Activated gamma-delta T cell treated with Interleukin-2 at 50 U/mL for 16 hours (primary cell): Measurements from ENCODE around the gene ITGA3.

ENCODE experiments used
- DNase-seq: peaks from one replicate; pipeline ENCODE4 v3.0.0-alpha.2; 2020

The ITGA3 gene

DNA sequence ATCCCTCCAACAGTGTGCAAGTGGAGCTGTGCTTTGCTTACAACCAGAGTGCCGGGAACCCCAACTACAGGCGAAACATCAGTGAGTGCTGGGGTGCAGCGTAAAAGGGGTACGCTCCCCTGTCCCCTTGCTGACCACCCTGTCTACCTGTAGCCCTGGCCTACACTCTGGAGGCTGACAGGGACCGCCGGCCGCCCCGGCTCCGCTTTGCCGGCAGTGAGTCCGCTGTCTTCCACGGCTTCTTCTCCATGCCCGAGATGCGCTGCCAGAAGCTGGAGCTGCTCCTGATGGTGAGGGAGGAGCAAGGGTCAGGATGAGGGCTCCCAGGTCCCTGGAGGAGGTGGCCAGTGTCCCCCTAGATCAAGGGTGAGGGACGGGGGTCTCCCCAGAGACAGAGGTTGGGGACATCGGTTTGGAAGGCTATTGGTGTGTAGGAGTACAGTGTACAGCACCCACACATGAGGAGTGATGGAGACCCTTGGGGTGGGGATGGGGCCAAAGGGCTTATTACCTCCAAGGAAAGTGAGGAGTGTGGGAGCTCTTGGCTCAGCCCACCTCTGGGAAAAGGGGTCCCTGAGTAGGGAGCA lies 19.6 kb downstream of the ITGA3 start:
- no peak for DNase-seq

DNA sequence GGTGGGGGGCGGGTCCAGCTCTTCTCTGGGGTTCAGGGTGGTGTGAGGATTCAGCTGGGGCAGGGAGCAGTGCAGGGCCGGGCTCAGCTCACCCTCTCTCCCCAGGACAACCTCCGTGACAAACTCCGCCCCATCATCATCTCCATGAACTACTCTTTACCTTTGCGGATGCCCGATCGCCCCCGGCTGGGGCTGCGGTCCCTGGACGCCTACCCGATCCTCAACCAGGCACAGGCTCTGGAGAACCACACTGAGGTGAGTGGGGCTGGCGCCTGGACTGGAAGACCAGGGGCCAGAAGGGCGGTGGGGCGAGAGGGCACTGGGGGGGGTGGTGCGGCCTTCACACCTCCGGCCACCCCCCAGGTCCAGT lies 20.3 kb downstream of the ITGA3 start:
- no peak for DNase-seq

DNA sequence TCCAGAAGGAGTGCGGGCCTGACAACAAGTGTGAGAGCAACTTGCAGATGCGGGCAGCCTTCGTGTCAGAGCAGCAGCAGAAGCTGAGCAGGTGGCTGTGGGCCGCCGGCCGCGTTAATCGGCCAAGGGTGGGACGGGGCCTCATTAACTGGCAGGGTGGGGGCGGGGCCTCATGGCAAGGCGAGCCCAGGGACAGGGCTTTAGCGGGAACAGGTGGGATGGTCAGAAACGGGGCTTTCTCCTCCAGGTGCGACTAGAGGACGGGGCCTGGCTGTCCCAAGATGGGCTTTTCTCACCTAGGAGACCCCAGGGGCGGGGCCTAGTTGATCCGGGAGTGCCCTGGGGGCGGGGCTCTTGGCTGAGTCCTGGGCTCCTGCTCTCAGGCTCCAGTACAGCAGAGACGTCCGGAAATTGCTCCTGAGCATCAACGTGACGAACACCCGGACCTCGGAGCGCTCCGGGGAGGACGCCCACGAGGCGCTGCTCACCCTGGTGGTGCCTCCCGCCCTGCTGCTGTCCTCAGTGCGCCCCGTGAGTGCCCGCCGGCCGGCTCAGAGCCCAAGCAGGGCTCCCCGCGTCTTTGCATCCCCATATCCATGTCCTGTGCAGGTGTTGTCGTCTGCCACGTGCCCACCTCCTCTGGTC lies 20.8 kb downstream of the ITGA3 start:
- DNase-seq = no peak

DNA sequence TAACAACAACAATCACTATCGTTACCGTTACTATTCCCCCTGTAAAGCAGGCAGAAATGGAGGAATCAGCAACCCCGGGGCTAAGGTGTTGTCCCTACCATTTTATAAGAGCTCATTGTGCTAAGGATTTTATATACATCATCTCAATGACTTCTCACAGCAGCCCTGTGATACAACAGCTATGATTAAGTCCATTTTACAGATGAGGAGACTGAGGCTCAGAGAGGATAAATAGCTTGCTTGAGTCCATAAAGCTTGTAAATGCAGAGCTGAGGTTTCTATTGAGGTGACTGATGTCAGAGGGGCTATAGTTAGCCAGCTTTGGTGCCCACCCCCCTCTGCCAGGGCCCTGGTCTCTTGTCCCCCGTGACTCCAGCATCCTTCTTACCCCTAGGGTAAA lies 22.5 kb downstream of the ITGA3 start:
- no peak for DNase-seq

DNA sequence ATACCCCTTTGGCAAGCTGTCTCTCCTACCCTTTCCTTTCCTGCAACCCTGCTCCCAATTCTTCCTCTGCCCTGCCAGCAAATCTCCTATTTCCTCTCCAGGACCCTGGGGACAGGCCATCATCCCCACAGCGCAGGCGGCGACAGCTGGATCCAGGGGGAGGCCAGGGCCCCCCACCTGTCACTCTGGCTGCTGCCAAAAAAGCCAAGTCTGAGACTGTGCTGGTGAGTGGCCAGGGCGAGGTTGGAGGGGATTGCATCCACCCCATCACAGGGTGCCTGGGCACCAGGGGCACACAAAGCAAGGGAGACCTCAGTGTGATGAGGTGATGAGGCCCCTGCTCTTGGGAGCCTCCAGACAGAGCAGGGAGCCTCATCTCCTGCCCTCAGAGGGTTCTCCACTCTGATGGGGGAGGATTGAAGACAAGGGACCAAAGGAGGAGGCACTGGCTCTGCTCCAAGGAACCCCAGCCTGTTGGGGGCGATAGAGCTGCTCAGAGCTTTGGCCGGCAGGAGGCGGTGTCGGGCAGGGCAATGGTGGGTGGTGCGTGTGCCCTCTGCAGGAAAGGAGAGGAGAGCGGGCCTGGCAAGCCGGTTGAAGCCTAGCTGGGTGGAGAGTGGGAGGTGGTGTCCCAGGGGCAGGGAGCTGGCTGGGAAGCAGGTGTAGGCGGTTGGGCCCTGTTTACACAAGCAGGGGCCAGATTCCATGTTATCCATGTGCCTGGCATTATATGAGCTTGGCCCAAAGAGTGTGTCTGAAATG lies 23.6 kb downstream of the ITGA3 start:
- DNase-seq = no peak

DNA sequence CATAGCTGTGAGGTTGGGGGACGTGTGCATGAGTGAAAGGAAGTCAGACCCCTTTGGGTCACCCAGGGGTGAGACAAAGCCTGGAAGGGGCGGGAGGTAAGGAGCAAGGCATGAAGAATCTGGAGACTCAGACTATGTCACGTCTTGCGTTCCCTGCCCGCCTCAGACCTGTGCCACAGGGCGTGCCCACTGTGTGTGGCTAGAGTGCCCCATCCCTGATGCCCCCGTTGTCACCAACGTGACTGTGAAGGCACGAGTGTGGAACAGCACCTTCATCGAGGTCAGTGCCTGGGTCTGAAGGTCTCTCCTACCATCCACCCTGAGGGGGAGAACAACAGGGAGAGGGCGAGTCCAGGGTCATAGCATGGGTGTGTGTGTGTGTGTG lies 24.2 kb downstream of the ITGA3 start:
- DNase-seq = no peak

DNA sequence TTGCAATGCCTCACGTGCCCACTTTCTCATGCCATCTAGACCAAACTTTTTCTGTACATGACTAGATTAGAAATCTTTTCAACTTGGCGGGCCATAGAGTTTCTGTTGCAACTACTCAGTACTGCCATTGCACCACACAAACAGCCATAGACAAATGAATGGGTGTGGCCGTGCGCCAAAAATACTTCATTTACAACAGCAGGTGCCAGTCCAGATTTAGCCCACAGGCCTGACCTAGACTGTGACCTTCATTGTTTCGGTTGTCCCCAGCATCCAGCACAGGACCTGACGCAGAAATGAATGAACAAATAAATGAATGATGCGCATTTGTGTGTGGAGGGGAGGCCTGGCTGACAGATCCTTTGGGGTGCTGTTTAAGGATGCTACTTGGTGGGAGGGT lies 24.9 kb downstream of the ITGA3 start:
- DNase-seq = no peak

DNA sequence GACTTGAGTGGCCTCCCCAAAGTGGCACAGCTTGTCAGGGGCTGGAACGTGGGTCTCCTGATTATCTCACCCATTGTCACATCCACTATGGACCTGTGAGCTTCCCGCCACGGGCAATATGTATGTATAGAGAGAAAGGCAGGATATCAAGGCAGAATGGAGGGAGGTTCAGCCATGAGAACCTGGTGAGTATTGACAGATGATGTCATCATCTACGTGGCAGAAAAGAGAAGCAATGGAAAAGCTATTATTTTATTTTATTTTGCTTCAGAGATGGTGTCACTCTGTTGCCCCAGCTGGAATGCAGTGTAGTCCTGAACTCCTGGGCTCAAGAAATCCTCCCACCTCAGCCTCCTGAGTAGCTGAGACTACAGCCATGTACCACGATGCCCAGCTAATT lies 25.8 kb downstream of the ITGA3 start:
- DNase-seq = no peak

DNA sequence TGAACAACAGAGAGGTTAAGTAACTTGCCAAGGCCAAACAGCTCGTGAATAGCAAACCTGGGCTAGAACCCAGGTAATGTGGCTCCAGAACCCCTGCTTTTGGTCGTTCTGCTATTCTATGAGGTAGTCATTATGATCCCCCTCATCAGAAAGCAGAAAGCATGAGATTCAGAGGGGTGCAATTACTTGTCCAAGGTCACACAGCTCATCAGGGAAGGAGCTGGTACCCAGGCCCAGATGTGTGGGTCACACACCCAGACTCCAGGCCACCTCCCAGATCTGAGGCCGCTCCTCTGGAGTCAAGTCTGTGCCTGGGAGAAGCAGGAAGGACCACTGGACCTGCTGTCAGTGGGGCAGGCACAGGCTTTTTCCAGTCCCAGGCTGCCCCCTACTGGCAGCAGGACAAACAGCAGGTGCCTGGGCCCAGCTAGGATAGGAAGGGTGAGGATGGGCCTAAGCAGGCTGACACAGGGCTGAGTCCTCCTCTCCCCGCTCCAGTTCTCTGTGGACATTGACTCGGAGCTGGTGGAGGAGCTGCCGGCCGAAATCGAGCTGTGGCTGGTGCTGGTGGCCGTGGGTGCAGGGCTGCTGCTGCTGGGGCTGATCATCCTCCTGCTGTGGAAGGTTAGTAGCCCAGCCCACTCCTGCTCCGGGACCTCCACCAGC lies 31.5 kb downstream of the ITGA3 start:
- peak; percentile 69 for DNase-seq

DNA sequence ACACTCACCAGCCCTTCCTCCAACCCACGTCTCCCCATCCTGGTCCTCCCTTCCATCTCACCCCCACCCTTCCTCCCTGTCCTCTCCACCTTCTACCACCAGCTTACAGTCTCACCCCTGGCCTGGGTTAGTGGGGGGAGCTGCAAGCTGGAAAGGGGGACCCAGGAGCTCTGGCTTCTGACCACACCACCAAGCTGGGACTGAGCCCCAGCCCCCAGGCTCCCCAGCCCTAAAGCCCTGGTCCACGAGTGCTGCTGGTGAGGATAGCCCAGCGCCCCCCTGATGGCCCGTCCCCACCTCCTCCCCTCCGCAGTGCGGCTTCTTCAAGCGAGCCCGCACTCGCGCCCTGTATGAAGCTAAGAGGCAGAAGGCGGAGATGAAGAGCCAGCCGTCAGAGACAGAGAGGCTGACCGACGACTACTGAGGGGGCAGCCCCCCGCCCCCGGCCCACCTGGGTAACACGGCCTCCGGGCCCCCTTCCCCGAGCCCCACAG lies 32.0 kb downstream of the ITGA3 start:
- DNase-seq = no peak

DNA sequence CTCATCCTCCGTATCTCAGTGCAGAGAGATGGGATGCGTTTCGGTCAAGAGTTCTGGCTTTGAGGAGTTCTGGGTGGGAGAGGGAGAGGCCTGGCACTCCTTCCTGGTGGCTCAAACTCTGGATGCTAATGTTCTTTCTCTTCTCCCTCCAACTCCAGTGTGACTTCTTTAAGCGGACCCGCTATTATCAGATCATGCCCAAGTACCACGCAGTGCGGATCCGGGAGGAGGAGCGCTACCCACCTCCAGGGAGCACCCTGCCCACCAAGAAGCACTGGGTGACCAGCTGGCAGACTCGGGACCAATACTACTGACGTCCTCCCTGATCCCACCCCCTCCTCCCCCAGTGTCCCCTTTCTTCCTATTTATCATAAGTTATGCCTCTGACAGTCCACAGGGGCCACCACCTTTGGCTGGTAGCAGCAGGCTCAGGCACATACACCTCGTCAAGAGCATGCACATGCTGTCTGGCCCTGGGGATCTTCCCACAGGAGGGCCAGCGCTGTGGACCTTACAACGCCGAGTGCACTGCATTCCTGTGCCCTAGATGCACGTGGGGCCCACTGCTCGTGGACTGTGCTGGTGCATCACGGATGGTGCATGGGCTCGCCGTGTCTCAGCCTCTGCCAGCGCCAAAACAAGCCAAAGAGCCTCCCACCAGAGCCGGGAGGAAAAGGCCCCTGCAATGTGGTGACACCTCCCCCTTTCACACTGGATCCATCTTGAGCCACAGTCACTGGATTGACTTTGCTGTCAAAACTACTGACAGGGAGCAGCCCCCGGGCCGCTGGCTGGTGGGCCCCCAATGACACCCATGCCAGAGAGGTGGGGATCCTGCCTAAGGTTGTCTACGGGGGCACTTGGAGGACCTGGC lies 33.3 kb downstream of the ITGA3 start:
- no peak for DNase-seq

DNA sequence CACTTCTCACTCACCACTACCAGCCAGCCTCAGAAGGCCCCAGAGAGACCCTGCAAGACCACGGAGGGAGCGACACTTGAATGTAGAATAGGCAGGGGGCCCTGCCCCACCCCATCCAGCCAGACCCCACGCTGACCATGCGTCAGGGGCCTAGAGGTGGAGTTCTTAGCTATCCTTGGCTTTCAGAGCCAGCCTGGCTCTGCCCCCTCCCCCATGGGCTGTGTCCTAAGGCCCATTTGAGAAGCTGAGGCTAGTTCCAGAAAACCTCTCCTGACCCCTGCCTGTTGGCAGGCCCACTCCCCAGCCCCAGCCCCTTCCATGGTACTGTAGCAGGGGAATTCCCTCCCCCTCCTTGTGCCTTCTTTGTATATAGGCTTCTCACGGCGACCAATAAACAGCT lies 34.2 kb downstream of the ITGA3 start:
- DNase-seq = no peak

DNA sequence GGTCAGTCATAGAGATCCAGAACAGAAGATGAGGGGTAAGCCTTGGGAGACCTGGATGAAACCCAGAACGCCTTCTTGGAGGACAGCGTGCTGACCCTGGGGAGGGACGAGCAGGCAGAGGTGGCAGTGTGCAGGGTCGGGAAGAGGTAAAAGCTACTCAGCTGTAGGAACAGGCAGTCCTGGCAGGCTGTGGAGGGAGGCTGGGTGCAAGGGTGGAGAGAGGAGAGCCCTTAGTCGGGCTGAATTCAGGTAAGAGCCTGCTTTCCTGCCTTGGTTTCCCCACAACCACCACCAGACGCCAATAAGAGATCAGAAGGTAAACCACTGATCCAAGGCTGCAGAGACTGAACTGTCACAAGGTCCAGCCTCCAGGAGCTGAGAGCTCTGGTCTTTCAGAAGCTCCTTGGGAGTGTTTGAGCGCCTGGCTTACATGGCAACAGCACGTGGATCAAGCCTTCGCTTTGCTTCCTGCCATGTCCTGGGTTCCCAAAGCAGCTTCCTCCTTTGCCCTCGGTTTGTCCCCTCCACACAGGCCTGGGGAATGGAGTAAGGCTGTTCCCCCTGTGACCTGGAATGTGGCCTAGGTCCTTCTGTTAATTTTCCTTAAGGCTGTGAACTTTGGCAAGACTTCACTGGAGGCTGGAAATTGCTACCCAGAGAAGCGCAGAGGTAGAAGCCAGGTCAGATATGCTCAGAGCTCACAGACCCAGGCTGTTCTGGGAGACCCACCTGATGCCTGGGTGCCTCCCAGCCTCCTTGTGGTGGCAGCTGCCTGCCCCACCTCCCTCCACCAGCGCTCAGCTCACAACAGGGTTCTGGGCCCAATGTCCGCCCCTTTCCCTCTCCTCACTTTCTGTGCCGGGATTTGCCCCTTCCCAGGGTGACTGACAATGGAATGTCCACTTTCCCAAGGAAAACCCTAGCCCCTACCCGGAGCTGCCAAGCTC lies 35.3 kb downstream of the ITGA3 start:
- DNase-seq = no peak

DNA sequence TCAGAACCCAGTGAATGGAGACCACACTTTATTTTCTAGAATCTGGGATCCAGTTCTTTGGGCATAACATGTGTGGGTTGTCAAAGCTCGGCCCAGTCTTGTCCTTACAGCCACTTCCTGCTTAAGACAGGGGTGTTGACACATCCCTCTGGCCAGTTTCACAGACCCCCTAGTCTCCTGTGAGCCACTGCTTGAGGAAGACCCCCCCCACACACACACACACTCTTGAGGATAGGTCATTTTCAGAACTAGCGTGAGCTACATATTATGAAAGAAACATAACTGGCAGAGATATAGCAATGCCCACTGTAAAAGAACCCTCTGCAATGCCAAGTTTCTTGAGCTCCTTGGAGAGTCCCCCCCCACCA lies 36.0 kb downstream of the ITGA3 start:
- DNase-seq = no peak

DNA sequence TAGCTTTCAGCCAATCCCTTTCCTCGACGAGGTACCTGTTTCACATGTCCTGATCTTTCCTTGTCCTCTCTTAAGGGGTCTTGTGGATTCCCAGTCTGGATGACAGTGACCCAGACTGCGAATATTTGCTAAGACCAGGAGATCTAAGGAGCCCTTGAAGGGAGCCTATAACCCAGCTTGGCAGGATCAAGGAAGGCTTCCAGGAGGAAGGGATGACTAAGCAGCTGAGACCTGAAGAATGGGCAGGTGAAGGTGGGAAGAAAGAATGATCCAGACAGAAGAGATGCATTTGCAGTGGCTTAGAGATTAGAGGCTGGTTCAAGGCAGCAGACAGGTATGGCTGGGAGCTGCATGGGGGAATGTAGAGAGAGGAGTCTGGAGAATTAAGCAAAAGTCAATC lies 37.3 kb downstream of the ITGA3 start:
- DNase-seq = no peak

DNA sequence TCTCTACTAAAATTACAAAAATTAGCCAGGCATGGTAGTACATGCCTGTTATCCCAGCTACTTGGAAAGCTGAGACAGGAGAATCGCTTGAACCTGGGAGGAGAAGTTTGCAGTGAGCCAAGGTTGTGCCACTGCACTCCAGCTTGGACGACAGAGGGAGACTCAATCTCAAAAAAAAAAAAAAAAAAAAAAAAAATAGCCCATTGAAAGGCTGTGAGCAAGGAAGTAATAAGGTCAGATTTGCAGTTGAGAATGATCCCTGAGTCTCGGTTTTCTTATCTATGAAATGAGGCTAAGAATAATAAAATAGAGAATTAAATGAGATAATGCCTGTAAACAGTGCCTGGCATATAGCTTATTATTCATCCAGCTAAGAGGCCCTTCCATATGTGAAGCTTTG lies 37.9 kb downstream of the ITGA3 start:
- DNase-seq = no peak

DNA sequence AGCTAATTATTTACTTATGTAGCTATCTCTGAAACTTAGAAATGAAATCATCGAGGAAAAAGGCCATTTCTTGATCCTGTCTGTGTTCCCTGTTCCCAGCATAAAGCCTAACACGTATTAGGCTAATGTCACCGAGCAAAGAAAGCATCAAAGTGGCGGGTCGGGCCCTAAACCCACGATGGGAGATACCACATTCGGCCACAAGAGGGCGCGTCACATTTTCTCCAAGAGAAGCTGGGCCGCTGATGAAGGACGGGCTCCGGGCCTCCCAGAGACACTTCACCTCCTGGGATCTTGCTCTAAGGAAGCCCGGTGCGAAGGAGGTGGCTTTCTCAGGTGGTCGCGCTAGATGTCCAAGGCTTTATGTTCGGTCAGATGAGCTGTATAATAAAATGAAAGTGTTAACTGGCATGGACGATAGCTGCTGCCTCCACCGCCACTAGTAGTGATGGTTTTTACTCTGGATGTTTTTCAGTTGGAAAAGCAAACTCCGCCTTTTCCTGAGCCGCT lies 38.4 kb downstream of the ITGA3 start:
- DNase-seq = peak; percentile 93

DNA sequence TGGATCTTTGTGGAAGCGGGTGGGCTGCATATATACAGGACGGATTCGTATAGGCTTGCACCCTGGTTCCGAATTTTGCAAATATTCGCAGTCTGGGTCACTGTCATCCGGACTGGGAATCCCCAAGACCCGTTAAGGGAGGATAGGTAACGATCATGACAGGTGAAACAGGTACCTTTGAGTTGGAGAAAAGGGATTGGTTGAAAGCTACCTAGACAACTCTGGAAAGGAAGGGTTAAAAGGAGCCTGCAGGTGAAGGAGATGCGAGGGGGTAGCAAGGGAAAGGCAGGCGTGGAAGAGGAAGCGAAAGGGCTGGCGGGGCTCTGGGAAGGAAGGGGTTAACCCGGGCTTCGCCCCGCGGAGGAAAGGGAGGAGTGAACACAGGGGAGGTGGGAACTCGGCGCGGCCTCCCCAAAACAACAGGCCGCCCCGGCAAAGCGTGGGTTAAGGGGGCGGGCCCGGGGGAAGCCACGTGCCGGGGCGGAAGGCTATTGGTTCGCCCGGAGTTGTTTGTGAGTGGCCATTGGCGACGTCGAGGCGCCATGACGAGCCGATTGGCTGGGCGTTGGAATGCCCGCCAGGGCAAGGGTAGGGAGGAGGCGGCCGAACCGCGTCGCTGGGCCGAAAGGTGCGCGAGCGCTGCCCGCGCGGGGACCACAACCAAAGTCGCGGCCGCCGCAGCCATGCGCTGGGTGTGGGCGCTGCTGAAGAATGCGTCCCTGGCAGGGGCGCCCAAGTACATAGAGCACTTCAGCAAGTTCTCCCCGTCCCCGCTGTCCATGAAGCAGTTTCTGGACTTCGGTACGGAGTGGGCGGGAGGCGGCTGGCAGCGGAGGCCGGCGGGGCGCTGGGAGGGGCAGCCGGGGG lies 39.1 kb downstream of the ITGA3 start, which contains the start of gene PDK2:
PDK2 (plus strand) TSS at position 599 of the 867 bp plus-strand sequence; CDS start at position 684, 85 bp downstream.
- peak; percentile 96 for DNase-seq

DNA sequence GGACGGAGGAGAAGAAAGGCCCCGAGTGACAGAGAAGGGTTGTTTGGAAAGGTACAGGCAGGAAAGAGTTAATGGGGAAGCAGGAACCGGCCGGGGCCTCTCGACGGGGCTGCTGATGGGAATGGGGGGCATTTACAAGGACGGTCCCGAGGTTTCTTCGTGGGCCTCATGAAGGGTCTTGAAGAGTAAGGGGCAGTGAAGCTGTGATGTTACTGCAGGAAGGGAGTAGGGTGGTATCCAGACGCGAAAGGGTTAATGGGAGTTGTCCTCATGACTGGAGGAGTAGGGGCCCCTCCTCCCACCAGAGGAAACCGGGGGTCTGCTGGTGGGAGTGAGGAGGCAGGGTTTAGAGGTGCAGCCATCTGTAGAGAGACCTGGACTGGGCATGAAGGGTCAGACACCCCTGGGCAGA lies 39.7 kb downstream of the ITGA3 start:
- no peak for DNase-seq

DNA sequence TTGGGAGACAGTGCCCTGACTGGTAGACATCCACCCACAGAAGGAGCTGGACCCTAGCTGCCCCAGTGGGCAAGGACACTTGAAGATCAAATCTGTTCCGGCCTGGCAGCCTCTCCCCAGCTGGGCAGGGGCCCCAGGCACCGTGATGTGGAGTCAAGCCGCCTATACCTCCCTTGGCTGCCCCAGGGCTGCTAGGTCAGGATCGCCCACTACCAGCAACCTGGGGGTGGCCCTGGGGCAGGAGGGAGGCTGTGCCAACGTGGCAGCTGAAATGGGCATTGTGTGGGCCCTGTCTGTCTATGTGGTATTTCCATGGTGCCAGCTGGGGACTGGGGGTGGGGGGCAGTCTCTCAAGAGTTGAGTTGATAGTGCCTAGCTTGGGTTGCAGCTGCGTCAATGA lies 40.2 kb downstream of the ITGA3 start:
- DNase-seq = no peak
